HuH-7 (cell line): ENCODE measurements around the gene INTS13.
"Not testable (repeated sequence)": the region's sequence is repeated elsewhere in the genome, so short reads cannot be mapped to it uniquely, and the experiment has no call there.

Experiments used
- DNase-seq: peaks from one replicate; pipeline ENCODE4 v3.0.0; 2011; ENCODE audit warnings: low spot score

INTS13 gene

GRCh38 chr12:26870491-26871419, 67.0 kb downstream of the INTS13 start:
- DNase-seq: no peak

GRCh38 chr12:26869908-26870459, 67.8 kb downstream of the INTS13 start:
- DNase-seq: no peak

- no peak for DNase-seq
Measured at GRCh38 chr12:26869104-26869494, 68.7 kb downstream of the INTS13 start.

GRCh38 chr12:26868447-26869103, 69.2 kb downstream of the INTS13 start:
- DNase-seq: no peak

GRCh38 chr12:26867080-26867479, 70.7 kb downstream of the INTS13 start:
- DNase-seq: no peak

GRCh38 chr12:26863515-26863914, 74.3 kb downstream of the INTS13 start:
- DNase-seq: no peak

GRCh38 chr12:26862787-26863186, 75.0 kb downstream of the INTS13 start:
- not testable (repeated sequence) for DNase-seq

- no peak for DNase-seq
Measured at GRCh38 chr12:26861690-26862089, 76.1 kb downstream of the INTS13 start.

- peak; percentile 44 for DNase-seq
Measured at GRCh38 chr12:26857465-26858176, 80.2 kb downstream of the INTS13 start.

- DNase-seq: no peak
Measured at GRCh38 chr12:26855337-26855736, 82.4 kb downstream of the INTS13 start.
